Left ventricle myocardium inferior (tissue), 1 donor: Measurements from ENCODE around the gene PXDC1. TPM values are rescaled to one million over a fixed set of nuclear protein-coding genes. Genes with fewer than 3 reads are reported as not detected.
"Not testable (repeated sequence)": the region's sequence is repeated elsewhere in the genome, so short reads cannot be mapped to it uniquely, and the experiment has no call there.

Source experiments
- DNase-seq: peaks from one replicate; pipeline ENCODE4 v3.0.0-alpha.2; 2020
- H3K27ac ChIP-seq: fragments of 200-600 bp; replicated peaks from 2 replicates; pipeline ENCODE4 v1.8.0; 2021
- H3K27me3 ChIP-seq: fragments of 200-600 bp; 2 replicates; pipeline ENCODE4 v1.8.0; 2021; ENCODE audit warnings: low read depth
- H3K36me3 ChIP-seq: fragments of 200-600 bp; 2 replicates; pipeline ENCODE4 v1.8.0; 2021
- H3K4me1 ChIP-seq: fragments of 200-600 bp; 2 replicates; pipeline ENCODE4 v1.8.0; 2021
- H3K4me3 ChIP-seq: fragments of 200-600 bp; 2 replicates; pipeline ENCODE4 v1.8.0; 2021; ENCODE audit warnings: mild to moderate bottlenecking, moderate library complexity
- H3K9me3 ChIP-seq: fragments of 200-600 bp; replicated peaks from 2 replicates; pipeline ENCODE4 v1.8.0; 2021
- intact Hi-C: fragments of 100-400 bp; cut with micrococcal nuclease; formaldehyde crosslinking; loops from one replicate; pipeline ENCODE4 v1.11.0; 2022
- total RNA-seq: library from RNA; stranded (reverse); fragmentation: NEBNext Ultra II Directional; extraction: Animal tissue kit (Norgen Biotek cat#: 25700); gene quantifications from one replicate; pipeline ENCODE4 v1.2.1, GENCODE V29; 2021
- TF ChIP-seq, protein P1 (sequence below): fragments of 200-600 bp; IDR thresholded peaks from 2 replicates; pipeline ENCODE4 v1.8.0; 2021; ENCODE audit warnings: antibody characterized with exemption, mild to moderate bottlenecking, borderline replicate concordance
- donor health status: DM: no; HTN: yes; CAD: no; lungs with severe emphysema.

PXDC1 gene
- total RNA-seq, 1 donor from 2014 or later, result 25.2 TPM

DNA sequence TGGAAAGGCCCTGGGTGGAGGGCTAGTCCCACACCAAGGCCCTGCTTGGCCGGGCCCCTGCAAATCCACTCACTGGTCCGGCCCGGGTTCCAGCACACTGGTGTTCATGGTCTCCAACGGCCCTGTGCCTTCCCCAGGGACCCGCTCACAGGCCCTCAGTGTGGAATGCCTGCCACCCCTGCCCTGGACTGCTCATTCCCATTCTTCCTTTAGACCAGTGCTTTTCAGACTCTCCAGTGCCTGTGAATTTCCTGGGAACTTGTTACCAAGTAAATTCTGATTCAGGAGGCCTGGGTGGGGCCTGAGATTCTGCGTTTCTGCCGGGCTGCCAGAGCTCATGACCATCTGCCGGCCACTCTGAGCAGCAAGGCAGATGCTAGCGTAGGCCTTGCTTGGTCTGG, 5.7 kb upstream of the PXDC1 start:
- H3K9me3 ChIP-seq, result no peaks in the 10 kb centered on the region

DNA sequence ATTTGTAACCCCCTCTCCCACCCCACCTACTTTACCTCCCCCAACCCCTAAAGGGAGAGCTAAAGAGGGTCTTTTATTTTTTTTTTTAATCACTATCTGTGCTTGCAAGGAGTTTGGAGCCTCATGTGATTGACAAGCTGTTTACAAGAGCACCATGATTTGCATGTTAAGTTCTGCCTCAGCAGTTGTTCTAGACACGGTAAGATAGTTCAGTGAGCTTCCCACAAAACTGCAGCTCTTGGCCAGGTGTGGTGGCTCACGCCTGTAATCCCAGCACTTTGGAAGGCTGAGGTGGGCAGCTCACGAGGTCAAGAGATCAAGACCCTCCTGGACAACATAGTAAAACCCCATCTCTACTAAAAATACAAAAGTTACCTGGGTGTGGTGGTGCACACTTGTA, 5.0 kb upstream of the PXDC1 start:
- peaks cover 17% of the 10 kb centered on the region for H3K4me1 ChIP-seq
- H3K9me3 ChIP-seq, result no peaks in the 10 kb centered on the region
- H3K36me3 ChIP-seq, result no peaks in the 10 kb centered on the region
- H3K27me3 ChIP-seq, result no peaks in the 10 kb centered on the region
- intact Hi-C loops, result no loop called here
- H3K4me3 ChIP-seq, result no peak overlapping the region
- DNase-seq, result no peak
- no peak overlapping the region for H3K27ac ChIP-seq
- TF ChIP-seq, protein P1, sequence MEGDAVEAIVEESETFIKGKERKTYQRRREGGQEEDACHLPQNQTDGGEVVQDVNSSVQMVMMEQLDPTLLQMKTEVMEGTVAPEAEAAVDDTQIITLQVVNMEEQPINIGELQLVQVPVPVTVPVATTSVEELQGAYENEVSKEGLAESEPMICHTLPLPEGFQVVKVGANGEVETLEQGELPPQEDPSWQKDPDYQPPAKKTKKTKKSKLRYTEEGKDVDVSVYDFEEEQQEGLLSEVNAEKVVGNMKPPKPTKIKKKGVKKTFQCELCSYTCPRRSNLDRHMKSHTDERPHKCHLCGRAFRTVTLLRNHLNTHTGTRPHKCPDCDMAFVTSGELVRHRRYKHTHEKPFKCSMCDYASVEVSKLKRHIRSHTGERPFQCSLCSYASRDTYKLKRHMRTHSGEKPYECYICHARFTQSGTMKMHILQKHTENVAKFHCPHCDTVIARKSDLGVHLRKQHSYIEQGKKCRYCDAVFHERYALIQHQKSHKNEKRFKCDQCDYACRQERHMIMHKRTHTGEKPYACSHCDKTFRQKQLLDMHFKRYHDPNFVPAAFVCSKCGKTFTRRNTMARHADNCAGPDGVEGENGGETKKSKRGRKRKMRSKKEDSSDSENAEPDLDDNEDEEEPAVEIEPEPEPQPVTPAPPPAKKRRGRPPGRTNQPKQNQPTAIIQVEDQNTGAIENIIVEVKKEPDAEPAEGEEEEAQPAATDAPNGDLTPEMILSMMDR, result no peak

More for the DNA sequence above, 5.7 kb upstream of the PXDC1 start:
- no peak overlapping the region for H3K27ac ChIP-seq
- H3K4me1 ChIP-seq, result peaks cover 11% of the 10 kb centered on the region
- intact Hi-C loops, result no loop called here
- no peaks in the 10 kb centered on the region for H3K27me3 ChIP-seq
- no peak for DNase-seq
- H3K36me3 ChIP-seq, result no peaks in the 10 kb centered on the region
- TF ChIP-seq, protein P1, result no peak
- H3K4me3 ChIP-seq, result no peak overlapping the region

DNA sequence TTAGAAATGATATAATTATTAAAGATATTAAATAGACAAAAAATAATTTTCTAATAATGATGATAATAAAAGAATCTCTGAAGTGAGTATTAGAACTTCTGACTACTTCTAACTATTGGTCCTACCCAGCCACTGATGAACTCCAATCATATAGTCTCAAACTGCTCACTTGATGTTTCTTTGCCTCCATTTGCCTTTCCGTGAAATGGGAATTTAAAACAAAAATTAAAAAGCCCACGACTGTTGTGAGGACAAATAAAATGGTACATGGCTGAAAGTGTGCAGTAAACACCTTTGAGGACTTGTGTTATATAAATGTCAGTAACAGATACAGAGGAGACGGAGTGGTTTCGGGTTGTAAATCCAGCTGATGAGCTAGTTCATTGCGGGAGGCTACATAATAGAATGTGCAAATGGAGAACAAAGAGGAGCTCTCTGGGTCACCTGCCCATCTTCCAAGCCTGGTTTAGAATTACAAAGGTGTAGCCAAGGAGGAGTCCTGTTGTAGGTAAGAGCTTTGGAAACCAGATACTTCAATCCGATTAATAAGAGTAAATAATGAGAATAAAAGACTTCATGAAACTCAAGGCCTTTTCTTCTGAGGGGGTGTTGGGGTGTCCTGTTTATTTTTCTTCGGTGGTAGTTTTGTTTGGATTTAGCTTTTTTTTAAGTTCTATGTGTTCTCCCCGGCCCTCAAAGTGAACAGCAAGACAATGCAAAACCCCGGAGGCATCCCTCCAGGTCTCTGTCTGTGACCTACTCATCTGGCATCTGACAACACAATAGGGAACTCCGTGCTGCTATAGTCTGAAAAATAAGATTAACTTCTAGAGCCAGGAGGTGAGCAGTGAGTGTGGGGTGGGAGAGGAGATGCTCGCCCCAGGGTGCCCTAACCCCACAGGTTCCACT, 4.4 kb upstream of the PXDC1 start:
- peaks cover 23% of the 10 kb centered on the region for H3K4me1 ChIP-seq
- no peaks in the 10 kb centered on the region for H3K9me3 ChIP-seq
- no peaks in the 10 kb centered on the region for H3K36me3 ChIP-seq
- TF ChIP-seq, protein P1, result no peak
- DNase-seq, result no peak
- H3K27ac ChIP-seq, result no peak overlapping the region
- intact Hi-C loops, result no loop called here
- no peaks in the 10 kb centered on the region for H3K27me3 ChIP-seq
- H3K4me3 ChIP-seq, result no peak overlapping the region

DNA sequence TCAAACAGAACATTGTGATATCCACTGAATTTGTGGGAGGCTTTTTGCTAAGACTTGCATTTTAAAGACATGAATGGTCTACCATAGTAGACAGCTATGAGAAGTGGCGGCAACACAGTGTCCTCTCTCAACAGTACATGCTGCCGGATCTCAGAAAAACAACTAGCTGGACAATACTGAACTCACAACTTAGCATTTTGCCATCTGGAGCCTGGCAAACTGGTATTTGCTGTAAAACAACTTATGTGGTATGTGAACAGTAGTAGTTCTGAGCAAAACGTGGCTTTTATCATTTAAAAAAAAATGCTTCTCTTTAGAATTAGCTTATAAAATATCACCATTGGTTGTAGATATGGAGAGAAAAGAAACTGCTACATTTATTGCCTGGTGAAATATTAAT, 3.3 kb upstream of the PXDC1 start:
- no peaks in the 10 kb centered on the region for H3K9me3 ChIP-seq
- H3K4me1 ChIP-seq, result peaks cover 33% of the 10 kb centered on the region
- intact Hi-C loops, result no loop called here
- H3K36me3 ChIP-seq, result no peaks in the 10 kb centered on the region
- DNase-seq, result no peak
- H3K4me3 ChIP-seq, result no peak overlapping the region
- no peak overlapping the region for H3K27ac ChIP-seq
- H3K27me3 ChIP-seq, result no peaks in the 10 kb centered on the region
- TF ChIP-seq, protein P1, result no peak

DNA sequence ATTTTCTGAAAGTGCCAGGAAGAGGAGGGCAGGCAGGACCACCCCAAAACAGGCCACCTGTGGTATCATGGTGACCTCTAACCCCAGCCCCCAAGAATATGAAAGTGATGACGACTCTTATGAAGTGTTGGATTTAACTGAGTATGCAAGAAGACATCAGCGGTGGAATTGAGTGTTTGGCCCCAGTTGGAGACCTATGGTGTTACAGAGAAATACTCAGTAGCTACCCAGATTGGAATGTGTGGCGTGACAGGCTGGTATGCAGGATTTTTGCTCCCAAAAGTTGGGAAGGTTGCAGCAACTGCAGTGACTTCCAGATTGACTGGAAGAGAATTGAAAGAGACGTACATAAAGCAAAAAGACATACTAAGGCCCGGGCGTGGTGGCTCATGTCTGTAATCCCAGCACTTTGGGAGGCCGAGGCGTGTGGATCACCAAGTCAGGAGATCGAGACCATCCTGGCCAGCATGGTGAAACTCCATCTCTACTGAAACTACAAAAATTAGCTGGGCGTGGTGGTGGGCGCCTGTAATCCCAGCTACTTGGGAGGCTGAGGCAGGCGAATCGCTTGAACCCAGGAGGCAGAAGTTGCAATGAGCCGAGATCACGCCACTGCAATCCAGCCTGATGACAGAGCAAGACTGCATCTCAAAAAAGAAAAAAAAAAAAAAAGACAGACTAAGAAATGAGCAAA, 2.7 kb upstream of the PXDC1 start:
- H3K4me1 ChIP-seq, result peaks cover 39% of the 10 kb centered on the region
- DNase-seq, H3K9me3 ChIP-seq, intact Hi-C loops, H3K27me3 ChIP-seq, H3K4me3 ChIP-seq, H3K36me3 ChIP-seq: not testable (repeated sequence)
- H3K27ac ChIP-seq, result peak overlapping the region; percentile 93
